Gastroesophageal sphincter (tissue), 4 donors: ENCODE results near the gene PARK7. TPM values are rescaled to one million over a fixed set of nuclear protein-coding genes. Genes with fewer than 3 reads are reported as not detected.

ENCODE experiments used
- ATAC-seq: fragments of 150-250 bp; one replicate; pipeline ENCODE4 v1.9.1; 2016; ENCODE audit warnings: mild to moderate bottlenecking, moderate library complexity
- H3K27ac ChIP-seq, 4 donors: fragments of 200-600 bp; sonication (generic) in 3 of 4; 1 replicate in 3 of 4; 2 replicates in 1 of 4; pipeline ENCODE4 v1.5.1; 2016 to 2019
- H3K27me3 ChIP-seq: fragments of 200-600 bp; sonication (generic); one replicate; pipeline ENCODE4 v1.5.1; 2019
- H3K36me3 ChIP-seq, 2 donors: fragments of 200-600 bp; sonication (generic); one replicate each; pipeline ENCODE4 v1.5.1; 2019; ENCODE audit warnings: control low read depth in 1 of 2
- H3K4me1 ChIP-seq, 3 donors: fragments of 200-600 bp; sonication (generic); 1 replicate in 2 of 3; 2 replicates in 1 of 3; pipeline ENCODE4 v1.5.1; 2016 to 2019; ENCODE audit warnings: control low read depth in 2 of 3
- H3K4me3 ChIP-seq, 2 donors: fragments of 200-600 bp; sonication (generic); one replicate each; pipeline ENCODE4 v1.5.1; 2019; ENCODE audit warnings: mild to moderate bottlenecking in 1 of 2, moderate library complexity in 1 of 2
- H3K9me3 ChIP-seq, 3 donors: fragments of 200-600 bp; sonication (generic); one replicate each; pipeline ENCODE4 v1.5.1; 2017 to 2019; ENCODE audit warnings: control low read depth in 2 of 3
- EP300 ChIP-seq: sonication (generic); formaldehyde crosslinking; IDR thresholded peaks from one replicate; pipeline ENCODE4 v1.6.1; 2017; ENCODE audit warnings: antibody characterized with exemption, mild to moderate bottlenecking
- POLR2A ChIP-seq, 2 donors: fragments of 450-650 bp; IDR thresholded peaks; one replicate each; pipeline ENCODE4 v1.6.1; 2017; ENCODE audit warnings: antibody characterized with exemption in 2 of 2, mild to moderate bottlenecking in 2 of 2, moderate library complexity in 1 of 2
- POLR2AphosphoS5 ChIP-seq: sonication (generic); formaldehyde crosslinking; IDR thresholded peaks from one replicate; pipeline ENCODE4 v1.6.1; 2017; ENCODE audit warnings: antibody characterized with exemption
- WGBS, 2 donors: methylation state at CpG; one replicate each; pipeline ENCODE4 v1.1.5; 2018; ENCODE audit warnings: low coverage in 1 of 2; 5-methylcytosine and 5-hydroxymethylcytosine counted together
- total RNA-seq, 4 donors: library from RNA; depleted of rRNA; stranded (reverse); fragments of >200 nt; gene quantifications; one replicate each; pipeline ENCODE4 v1.1.0, GENCODE V29; 2016
- TF ChIP-seq, protein P1 (sequence below), 4 experiments: fragments of 200-600 bp in 2 of 4; fragments of 450-650 bp in 2 of 4; sonication (generic) in 1 of 4; IDR thresholded peaks; one replicate each; pipeline ENCODE4 v1.5.1; 2017 to 2019; ENCODE audit warnings: antibody characterized with exemption in 4 of 4, mild to moderate bottlenecking in 2 of 4, moderate library complexity in 2 of 4

The PARK7 gene
- total RNA-seq, 4 donors from 2014 or later, result 208 to 250 (median 224) TPM

DNA sequence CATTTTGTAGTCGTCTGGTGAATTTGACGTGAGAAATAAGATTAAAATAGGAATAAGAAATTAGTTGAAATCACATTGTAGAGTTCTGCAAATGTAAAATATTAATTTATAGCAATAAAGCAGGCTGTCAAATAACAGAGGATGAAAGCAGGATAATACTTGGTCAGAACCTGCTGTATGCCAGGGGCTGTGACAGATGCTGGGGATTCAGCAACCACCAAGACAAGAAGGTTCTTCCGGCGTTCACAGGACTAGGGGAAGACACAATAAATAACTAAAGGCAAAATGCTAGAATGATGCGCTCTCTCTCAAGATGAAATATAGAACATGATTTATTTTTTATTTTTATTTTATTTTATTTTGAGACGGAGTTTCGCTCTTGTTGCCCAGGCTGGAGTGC lies 6.8 kb upstream of the PARK7 start:
- TF ChIP-seq POLR2AphosphoS5, result no peak
- TF ChIP-seq, protein P1, sequence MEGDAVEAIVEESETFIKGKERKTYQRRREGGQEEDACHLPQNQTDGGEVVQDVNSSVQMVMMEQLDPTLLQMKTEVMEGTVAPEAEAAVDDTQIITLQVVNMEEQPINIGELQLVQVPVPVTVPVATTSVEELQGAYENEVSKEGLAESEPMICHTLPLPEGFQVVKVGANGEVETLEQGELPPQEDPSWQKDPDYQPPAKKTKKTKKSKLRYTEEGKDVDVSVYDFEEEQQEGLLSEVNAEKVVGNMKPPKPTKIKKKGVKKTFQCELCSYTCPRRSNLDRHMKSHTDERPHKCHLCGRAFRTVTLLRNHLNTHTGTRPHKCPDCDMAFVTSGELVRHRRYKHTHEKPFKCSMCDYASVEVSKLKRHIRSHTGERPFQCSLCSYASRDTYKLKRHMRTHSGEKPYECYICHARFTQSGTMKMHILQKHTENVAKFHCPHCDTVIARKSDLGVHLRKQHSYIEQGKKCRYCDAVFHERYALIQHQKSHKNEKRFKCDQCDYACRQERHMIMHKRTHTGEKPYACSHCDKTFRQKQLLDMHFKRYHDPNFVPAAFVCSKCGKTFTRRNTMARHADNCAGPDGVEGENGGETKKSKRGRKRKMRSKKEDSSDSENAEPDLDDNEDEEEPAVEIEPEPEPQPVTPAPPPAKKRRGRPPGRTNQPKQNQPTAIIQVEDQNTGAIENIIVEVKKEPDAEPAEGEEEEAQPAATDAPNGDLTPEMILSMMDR (IDR thresholded peaks at IDR 0.05), result no peak
- no peak for TF ChIP-seq POLR2A (IDR thresholded peaks at IDR 0.05)
- no peak for TF ChIP-seq EP300
- ATAC-seq, result no peak
- peak overlapping the region; percentile 47 to 58 for H3K4me3 ChIP-seq
- H3K9me3 ChIP-seq, result no peaks in the 10 kb centered on the region
- peak overlapping the region; percentile 83 to 89 (median 88) for H3K27ac ChIP-seq
- peaks cover 0 to 13% (median 0%) of the 10 kb centered on the region in 3 donors for H3K4me1 ChIP-seq
- no peaks in the 10 kb centered on the region for H3K27me3 ChIP-seq
- H3K36me3 ChIP-seq, result no peaks in the 10 kb centered on the region
- WGBS, 2 donors, result 64 to 67% methylated on average over 7 of the region's 7 CpGs

DNA sequence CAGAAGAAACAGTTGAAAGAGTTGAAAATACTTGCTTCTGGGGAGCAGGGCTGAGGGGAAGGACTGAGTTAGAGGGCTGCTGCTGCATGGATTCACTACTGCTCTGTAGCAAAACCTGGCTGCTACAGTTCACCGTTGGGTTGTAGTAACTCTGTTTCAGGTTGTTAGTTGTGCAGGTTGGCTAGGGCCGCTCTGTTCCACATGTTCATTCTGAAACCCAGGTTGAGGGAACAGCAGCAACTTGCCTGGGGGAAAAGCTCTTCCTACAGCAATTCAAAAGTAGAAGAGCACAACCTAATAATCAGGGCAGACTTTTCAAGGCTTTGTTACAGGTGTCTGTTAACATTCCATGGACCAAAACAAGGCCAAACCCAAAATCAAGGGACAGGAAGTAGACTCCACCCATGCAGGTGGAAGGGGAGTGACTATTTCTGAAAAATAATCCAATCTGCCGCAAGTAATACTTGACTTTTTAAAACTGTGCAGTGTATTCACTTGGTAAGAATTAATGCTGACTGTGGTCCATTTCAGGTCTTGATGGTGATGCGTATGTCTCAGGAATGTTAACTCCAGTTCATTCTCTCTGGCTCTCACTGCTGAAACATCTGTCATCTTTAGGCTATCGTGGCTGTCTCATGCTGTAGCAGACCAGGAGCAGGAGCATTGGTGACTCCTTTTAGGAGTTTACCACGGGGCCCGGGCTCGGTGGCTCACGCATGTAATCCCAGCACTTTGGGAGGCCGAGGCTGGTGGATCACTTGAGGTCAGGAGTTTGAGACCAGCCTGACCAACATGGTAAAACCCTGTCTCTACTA lies 5.1 kb upstream of the PARK7 start:
- TF ChIP-seq POLR2AphosphoS5 (no peak), POLR2A (IDR thresholded peaks at IDR 0.05) (no peak), EP300 (no peak)
- TF ChIP-seq, protein P1 (IDR thresholded peaks at IDR 0.05), result no peak
- 78 to 93% methylated on average over 3 to 4 of the region's 10 CpGs for WGBS, 2 donors
- H3K27me3 ChIP-seq, result no peaks in the 10 kb centered on the region
- no peak for ATAC-seq
- H3K4me1 ChIP-seq, result peaks cover 0 to 21% (median 4%) of the 10 kb centered on the region in 3 donors
- no peak overlapping the region for H3K27ac ChIP-seq
- no peak overlapping the region for H3K4me3 ChIP-seq
- H3K36me3 ChIP-seq, result no peaks in the 10 kb centered on the region
- no peaks in the 10 kb centered on the region for H3K9me3 ChIP-seq

- Histone ChIP-seq H3K27ac (peak overlapping the region in 3 of 4 donors; percentile 88 to 97 (median 93)), H3K4me1 (peaks cover 0 to 40% (median 9%) of the 10 kb centered on the region in 3 donors), H3K4me3 (no peak overlapping the region), H3K9me3 (no peaks in the 10 kb centered on the region), H3K36me3 (peaks cover 2 to 23% of the 10 kb centered on the region in 2 donors), H3K27me3 (no peaks in the 10 kb centered on the region)
- ATAC-seq, result no peak
- no peak for TF ChIP-seq POLR2AphosphoS5
- TF ChIP-seq EP300, result no peak
- no peak for TF ChIP-seq POLR2A (IDR thresholded peaks at IDR 0.05)
- TF ChIP-seq, protein P1 (IDR thresholded peaks at IDR 0.05), result no peak
- WGBS, 2 donors, result 94 to 97% methylated on average over 2 of the region's 2 CpGs
These were observed 1.3 kb upstream of the PARK7 start for GRCh38 chr1:7960165-7960564.

DNA sequence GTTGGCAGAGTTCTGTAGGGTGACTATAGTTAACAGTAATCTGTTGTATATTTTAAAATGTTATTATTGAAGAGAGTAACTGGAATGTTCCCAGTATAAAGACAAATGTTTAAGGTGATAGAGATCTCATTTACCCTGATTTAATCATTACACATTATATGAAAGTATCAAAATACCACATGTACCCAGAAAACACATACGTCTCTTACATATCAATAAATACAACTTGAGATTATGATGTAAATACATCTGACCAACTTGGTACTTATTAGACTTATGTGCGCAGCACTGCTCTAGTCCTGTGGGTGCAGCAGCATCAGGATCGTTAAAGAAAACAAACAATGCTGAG lies 670 bp upstream of the PARK7 start:
- H3K9me3 ChIP-seq, result no peaks in the 10 kb centered on the region
- peak overlapping the region; percentile 71 to 72 for H3K4me3 ChIP-seq
- H3K36me3 ChIP-seq, result peaks cover 2 to 30% of the 10 kb centered on the region in 2 donors
- peaks cover 0 to 47% (median 9%) of the 10 kb centered on the region in 3 donors for H3K4me1 ChIP-seq
- WGBS, 2 donors, result 0% methylated on average over 3 of the region's 3 CpGs
- no peak for ATAC-seq
- TF ChIP-seq, protein P1 (IDR thresholded peaks at IDR 0.05), result no peak
- TF ChIP-seq EP300, result no peak
- no peak for TF ChIP-seq POLR2AphosphoS5
- no peak for TF ChIP-seq POLR2A (IDR thresholded peaks at IDR 0.05)
- peak overlapping the region; percentile 88 to 97 (median 94) for H3K27ac ChIP-seq
- no peaks in the 10 kb centered on the region for H3K27me3 ChIP-seq

DNA sequence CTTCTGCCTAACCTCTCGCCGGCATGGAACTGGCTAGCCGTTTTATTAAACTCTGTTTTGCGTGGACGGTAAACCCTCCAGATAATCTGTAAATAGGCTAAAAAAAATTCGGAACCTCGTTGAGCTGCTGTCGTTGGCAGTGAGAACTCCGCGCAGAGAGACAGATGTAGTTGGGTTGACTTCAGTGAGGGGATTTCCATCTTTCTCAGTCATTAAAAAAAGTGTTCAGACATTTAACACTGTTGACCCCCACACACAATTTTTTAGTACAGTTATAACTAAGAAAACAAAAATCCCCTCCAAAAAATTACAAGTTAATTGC lies 464 bp downstream of the PARK7 start:
- H3K36me3 ChIP-seq, result peaks cover 2 to 41% of the 10 kb centered on the region in 2 donors
- 0% methylated on average over 5 to 8 of the region's 10 CpGs for WGBS, 2 donors
- ATAC-seq, result no peak
- peak overlapping the region; percentile 71 to 72 for H3K4me3 ChIP-seq
- no peak for TF ChIP-seq POLR2A (IDR thresholded peaks at IDR 0.05)
- no peak for TF ChIP-seq POLR2AphosphoS5
- TF ChIP-seq, protein P1 (IDR thresholded peaks at IDR 0.05), result no peak
- TF ChIP-seq EP300, result no peak
- no peaks in the 10 kb centered on the region for H3K27me3 ChIP-seq
- H3K27ac ChIP-seq, result peak overlapping the region; percentile 74 to 97 (median 90)
- no peaks in the 10 kb centered on the region for H3K9me3 ChIP-seq
- peaks cover 0 to 59% (median 9%) of the 10 kb centered on the region in 3 donors for H3K4me1 ChIP-seq
